Gastrocnemius medialis (tissue), 4 donors: ENCODE measurements around the gene DIRAS3.

Experiments
- POLR2A ChIP-seq, 2 donors: fragments of 450-650 bp; IDR thresholded peaks; one replicate each; pipeline ENCODE4 v1.6.1; 2017; ENCODE audit warnings: antibody characterized with exemption in 2 of 2, mild to moderate bottlenecking in 2 of 2, moderate library complexity in 2 of 2
- TF ChIP-seq, protein P1 (sequence below), 5 experiments: fragments of 450-650 bp in 3 of 5; fragments of 200-600 bp in 2 of 5; sonication (generic) in 2 of 5; IDR thresholded peaks in 4 of 5; conservative IDR thresholded peaks in 1 of 5; 1 replicate in 4 of 5; 2 replicates in 1 of 5; pipeline ENCODE4 v1.5.1; 2016 to 2019; ENCODE audit warnings: antibody characterized with exemption in 5 of 5, mild to moderate bottlenecking in 3 of 5, moderate library complexity in 3 of 5

DNA sequence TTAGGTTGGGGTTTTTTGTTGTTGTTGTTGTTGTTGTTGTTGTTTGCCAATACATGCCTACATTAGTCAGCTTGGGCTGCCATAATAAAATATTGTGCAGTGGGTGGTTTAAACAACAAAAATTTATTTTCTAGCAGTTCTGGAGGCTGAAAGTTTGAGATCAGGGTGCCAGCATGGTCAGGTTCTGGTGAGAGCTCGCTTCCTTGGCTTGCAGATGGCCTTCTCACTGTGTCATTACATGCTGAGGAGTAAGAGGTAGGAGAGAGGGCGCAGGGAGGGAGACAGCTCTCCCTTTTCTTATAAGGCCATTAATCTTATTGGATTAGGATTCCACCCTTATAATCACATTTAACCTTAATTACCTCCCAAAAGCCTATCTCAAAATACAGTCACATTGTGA lies 52.7 kb downstream of the DIRAS3 start:
- TF ChIP-seq, protein P1, sequence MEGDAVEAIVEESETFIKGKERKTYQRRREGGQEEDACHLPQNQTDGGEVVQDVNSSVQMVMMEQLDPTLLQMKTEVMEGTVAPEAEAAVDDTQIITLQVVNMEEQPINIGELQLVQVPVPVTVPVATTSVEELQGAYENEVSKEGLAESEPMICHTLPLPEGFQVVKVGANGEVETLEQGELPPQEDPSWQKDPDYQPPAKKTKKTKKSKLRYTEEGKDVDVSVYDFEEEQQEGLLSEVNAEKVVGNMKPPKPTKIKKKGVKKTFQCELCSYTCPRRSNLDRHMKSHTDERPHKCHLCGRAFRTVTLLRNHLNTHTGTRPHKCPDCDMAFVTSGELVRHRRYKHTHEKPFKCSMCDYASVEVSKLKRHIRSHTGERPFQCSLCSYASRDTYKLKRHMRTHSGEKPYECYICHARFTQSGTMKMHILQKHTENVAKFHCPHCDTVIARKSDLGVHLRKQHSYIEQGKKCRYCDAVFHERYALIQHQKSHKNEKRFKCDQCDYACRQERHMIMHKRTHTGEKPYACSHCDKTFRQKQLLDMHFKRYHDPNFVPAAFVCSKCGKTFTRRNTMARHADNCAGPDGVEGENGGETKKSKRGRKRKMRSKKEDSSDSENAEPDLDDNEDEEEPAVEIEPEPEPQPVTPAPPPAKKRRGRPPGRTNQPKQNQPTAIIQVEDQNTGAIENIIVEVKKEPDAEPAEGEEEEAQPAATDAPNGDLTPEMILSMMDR (IDR thresholded peaks at IDR 0.05 in 4 of 5, conservative IDR thresholded peaks at IDR 0.05 in 1 of 5) = no peak
- TF ChIP-seq POLR2A (IDR thresholded peaks at IDR 0.05) = no peak
